NCI-H1105 (cell line): ENCODE results near the gene OPCML.

ENCODE experiments used
- DNase-seq: peaks from one replicate; lab custom pipeline; 2025; lab: John Stamatoyannopoulos, UW

Gene OPCML

DNA sequence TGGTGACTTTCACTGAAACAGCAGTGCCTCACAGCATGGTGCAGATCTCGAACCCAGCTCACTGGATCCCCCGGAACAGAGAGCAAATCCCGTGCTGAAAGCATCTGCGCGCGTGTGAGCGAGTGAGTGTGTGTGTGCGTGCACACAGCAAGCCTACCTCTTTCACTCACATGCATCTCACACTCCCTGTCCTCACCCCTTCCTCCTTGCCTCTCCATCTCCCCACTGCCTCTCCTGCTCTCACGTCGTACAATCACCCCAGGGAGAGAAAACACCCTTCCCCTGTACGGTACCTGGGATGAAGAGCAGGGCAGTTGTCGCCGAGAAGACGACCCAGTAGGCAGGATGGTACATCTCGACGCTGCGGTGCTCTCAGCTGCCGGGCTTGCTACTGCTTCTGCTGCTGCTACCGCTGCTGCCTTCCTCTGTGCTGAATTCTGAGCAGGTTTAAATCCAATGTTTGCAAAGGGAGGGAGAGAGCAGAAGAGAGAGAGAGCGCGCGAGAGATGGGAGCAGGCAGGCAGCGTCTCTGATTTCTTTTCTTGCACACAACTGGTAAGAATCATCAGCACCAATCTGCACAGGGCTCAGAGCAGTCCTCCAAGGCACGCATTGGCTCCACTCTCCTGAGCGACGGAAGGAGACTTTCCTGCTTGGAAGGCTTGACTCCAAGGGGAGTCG lies at the start of gene OPCML:
Gene OPCML, minus strand, starts transcription at position 531 of the 681 bp plus-strand sequence.
- no peak for DNase-seq

DNA sequence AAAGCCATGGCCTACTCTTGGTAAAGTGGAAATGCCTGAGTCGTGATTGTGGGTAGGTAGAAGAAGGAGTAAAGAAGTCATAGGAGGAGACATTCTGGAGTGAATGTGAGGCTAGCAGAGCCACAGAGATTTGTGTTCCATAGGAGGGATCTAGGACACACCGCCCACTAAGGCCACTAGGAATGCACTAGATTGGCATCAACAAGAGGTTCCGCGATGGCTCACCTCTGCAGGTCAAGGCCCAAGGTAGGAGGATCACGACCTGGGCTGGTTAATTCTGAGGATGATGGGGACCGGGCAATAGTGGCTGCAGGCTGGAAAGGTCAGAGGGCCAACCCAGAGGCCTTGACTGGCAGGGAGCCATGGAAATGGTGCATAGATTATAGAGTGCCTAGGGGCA lies 48.8 kb upstream of the OPCML start:
- DNase-seq, result no peak

DNA sequence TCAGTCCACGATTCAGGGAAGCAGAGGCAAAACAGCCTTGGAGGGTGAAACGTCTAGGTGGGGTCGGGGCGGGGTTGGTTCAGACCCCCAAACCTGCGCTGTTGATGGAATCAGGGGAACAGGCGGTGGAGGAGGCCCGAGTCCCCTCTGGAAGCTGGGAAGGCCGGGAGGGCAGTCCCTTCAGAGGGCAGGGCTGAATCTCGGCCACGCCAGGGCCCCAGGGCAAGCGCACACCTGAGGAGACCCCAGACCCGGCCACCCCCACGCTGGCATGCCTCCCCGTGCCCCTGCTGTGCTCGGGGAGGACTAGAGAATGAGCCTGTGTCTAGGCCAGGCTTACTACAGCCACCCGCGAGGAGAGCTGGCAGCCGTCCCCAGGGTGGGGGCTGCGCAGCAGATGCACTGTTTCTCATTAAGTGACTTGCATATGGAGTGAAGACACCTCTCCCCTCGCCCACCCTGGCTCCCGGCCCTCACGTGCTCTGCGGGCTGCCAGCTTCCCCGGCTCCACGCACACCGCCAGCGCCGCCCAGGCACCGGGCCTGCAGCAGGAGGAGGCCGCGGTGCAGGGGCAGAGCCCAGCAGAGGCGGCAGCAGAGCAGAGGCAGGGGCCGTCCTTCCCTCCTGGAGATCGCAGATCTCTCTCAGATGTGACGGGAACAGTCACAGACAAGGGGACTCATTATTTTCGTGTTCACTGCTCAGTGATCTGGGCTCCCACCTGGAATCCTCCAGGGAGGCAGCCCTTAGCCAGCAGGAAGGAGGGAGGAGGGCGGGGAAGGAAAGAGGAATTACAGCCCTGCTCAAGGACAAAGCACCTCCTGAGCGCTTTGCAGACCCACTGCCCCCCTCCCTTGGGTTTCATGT lies 47.1 kb upstream of the OPCML start:
- no peak for DNase-seq

DNA sequence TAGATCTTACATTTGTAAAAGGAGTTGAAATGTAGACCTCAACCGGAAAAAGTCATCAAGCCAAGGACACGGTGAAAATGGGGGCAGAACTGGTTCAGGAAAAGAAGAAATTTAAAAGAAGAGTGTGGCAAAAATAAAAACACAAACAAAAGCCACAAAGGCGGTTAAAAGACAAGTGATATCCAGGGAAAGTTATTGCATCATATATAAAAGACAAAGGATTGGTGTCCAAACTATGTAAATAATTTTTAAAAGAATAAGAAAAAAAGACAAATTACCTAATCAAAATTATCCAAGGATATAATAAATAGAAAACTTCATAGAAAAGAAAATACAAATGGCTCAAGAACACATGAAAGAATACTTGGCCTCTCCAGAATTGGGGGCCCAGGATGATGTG lies 45.1 kb upstream of the OPCML start:
- DNase-seq, result no peak

DNA sequence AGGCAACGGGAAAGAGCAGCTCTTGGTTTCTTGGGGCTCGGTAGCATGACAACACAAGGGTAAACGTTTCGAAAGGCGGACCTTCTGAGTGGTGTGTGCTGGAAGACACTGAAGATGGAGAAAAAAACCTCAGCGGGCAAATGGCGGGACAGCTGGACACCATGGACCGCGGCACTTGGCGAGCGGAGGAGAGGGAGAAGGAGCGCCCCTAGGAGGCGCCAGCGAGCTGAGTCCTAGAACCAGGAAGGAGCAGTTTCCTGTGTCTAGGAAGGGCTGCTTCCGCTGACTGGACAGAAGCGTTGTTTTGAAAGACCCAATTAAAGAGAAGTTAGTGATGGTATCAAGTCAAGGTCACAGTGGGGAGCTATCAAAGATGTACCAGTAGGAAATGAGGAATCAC lies 44.0 kb upstream of the OPCML start:
- DNase-seq, result no peak

DNA sequence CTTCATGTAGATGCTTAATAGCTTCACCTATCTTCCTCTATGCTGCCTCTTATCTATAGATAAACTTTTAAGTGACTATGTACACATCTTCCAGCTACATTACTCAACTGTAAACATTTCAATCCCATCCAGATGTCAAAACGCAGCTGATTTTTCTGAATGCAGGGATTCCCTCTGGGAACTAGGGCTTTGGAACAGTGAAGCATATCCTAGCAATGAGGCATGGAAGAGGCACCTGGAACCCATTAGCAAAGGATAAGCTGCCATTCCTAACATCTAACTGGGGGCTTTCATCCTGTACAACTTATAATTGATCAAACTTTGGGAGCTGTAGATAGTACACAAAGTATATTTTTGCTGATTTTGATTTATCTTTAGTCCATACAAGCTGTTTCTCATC lies 40.8 kb upstream of the OPCML start:
- DNase-seq, result no peak

DNA sequence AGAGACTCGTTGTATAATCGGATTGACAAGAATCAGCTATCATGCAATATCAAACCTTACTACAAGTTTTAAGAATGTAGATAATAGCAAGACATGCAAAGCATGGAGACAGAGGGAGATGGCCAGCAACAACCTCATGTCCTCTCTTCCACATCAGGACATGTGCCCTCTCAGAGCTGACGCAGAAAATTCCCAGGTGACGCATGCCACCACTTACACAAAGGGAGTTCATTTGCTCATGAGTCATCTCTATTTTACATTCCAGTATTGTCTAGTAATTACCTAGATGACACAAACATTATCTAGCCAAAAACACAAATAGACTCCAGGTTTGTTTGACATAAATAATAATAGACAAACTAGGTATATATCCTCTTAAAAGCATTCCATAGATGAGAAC lies 38.1 kb upstream of the OPCML start:
- no peak for DNase-seq

DNA sequence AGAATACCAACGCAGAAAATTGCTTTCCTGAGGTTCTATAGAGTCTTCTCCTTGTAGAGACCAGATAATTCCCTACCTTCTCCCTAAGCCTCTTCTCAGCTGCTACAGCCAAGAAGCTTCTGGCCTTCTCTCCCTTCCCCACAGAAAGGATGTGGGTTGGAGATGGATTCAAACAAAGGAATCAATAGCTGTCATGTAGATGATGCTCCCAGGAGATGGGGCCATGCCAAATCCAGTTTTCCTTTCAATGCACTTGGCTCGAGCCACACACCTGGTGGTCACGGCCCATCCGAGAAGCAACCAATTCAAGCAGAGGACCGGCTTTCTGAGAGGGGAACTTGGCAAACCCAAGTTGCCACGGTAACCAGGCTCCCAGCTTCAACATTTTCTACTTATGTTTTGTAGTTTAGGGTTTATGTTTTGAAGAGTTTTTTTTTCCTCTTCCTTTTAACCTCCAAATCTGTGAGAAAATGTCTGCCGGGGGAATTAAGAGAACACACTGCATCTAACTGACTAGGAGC lies 31.3 kb upstream of the OPCML start:
- no peak for DNase-seq

DNA sequence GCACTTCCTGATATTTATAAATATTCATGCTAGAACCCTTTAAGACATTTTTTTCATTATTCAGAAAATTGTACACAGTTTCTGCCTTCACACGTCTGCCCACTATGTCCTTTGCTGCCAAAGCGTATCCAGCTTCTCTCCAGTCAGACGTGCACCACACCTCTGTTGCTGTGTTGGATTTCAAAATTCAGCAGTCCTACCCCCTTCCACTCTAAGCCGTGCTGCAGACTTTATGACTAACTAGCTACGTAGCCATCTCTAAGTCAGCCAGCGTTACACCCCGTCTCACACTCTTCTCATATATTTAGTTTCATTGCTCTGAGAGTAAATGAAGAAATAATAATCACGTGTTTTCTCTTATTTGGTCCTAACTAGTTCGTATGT lies 28.2 kb upstream of the OPCML start:
- no peak for DNase-seq

DNA sequence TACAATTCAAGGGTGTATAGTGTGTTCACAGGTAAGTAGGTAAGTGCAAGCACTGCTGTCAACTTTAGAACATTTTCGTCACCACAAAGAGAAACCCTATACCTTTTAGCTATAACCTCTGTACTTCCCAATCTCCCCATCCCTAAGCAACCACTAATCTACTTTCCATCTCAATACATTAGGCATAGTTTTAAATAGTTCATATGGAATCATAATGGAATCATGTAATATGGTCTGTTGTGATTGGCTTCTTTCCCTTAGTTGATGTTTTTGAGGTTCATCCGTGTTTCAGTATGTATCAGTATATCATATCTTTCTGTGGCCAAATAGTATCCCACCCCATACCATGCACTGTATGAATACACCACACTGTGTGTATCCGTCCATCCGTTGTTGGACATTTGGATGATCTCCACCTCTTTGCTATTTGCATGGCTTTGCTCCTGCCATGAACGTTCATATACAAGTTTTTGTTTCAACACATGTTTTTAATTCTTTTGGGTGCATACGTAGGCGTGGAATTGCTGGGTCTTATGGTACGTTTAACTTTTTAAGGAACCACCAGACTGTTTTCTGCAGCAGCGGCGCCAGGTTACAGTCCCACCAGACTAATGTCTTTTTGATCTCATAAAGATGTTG lies 27.7 kb upstream of the OPCML start:
- no peak for DNase-seq

DNA sequence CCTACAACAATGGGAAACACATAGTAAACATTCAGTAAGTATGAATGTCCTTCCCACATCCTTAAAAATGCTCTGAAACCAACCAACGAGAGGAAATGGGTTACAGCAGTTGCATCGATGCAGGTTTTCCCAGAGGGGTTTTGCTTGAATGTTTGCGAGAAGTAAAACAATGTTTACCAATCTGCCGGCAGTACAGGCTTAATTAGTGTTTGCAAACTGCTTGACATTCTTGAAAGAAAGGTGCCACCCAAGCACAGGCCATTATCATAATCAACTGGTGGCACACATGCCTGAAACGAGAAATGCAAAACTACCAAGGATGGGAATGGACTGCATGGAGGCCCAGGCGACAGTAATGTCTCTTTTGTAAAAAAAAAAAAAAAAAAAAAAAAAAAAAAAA lies 27.1 kb upstream of the OPCML start:
- no peak for DNase-seq

DNA sequence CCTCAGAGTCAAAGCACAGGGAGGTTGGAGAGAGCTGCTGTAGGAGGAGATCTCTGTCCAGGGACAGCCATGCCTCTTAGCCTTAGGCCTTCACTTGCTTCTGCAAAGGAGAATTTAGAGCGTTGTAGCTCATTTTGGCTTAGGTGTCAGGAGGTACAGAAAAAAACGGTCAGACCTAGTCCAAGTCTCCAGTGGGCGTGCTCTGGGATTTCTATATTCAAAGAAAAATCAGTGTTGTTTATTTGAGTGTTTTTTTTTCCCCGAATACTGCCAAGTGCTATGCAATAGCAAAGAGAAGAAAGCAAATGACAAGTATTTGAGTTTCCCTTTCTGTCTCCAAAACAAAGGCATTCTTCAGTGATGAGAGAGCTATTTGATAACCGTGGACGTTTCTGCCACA lies 22.7 kb upstream of the OPCML start:
- no peak for DNase-seq

DNA sequence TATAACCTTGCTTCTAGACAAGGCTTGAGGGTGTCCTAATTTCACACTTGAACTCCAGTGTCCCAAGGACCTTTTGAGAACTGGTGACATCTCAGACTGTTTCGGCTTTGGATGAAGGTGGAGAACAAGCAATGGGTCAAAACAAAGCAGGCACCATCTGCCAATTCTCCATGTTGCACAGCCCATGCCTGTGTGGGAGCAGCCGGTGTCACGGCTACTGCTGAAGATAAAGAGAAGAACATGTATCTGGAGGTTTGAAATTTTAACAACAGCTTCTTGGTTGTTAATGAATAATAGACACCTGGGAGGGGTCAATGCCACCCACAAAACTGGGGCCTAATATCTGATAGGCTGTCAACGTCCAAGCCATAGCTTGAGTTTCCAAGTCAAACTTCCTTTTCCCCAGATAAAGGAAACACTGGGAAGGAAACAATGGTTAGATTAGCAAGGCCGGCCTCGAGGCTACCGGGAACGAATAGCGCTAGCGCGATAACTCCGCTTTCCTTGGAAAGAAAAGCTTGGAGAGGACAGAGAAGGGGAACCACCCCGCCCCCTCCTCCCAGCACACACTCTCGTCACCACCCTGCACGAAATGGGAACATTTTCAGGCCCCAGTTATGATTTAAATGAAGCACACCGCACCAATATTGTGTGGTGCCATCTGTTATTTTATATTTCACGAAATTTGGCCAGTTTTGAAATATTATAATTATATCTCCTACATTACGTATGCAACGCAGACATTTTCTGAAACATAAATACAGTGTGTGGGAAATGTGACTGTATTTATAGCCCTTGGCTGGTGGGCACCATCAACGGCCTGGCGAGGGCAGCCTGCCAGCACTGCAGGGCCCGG lies 21.8 kb upstream of the OPCML start:
- no peak for DNase-seq

DNA sequence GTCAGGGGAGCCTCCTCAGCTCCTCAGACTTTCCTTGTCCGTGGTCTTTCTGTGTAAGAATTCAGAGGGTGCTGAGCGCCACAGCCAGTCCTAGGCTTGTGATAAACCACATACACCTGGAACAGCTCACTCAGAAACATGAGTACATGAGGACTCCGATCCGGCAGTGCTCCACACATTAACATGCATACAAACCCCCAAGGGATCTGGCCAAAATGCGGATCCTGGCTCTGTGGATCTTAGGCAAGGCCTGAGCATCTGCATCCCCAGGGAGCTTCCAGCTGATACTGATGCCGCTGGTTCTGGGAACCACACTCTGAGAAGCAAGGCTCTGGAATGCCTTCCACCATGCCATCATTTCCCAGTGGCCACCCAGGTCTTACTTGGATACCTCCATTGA lies 20.6 kb upstream of the OPCML start:
- no peak for DNase-seq

DNA sequence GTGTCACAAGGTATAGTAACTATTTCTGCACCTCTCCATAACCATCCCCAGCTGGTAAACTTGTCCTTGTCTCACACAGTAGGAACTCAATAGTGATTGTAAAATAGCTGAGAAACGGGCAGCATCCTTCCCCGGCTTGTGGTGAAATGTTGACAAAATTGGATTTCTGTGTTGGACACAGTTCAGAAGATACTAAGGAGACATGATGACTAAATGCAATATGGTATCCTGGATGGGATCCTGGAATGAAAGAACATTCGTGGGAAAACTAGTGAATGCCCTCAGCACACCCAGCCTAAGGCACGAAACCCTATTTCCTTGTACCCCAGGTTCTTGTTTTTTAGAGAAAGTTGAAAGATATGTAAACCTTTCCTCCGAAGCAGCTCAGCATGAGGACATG lies 18.8 kb upstream of the OPCML start:
- DNase-seq, result no peak

DNA sequence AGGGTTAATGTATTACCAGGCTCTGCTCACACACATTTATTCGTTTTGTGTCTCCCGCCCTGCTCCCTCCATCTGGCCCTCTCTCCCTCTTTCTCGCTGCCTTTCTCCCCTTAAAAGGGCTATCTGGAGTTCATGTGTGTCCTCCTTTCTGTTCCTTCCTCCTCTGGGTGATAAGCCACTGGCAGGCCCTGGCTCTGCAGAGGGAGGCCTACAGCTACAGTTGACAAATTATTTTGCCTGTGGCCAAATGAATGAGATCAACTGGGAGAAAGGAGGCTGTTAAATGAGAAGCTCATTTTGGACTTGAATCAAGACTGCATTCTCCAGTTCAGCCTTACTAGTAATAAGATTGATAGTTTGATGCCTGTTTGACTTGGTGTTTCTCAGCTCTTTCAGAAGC lies 17.5 kb upstream of the OPCML start:
- DNase-seq, result no peak

DNA sequence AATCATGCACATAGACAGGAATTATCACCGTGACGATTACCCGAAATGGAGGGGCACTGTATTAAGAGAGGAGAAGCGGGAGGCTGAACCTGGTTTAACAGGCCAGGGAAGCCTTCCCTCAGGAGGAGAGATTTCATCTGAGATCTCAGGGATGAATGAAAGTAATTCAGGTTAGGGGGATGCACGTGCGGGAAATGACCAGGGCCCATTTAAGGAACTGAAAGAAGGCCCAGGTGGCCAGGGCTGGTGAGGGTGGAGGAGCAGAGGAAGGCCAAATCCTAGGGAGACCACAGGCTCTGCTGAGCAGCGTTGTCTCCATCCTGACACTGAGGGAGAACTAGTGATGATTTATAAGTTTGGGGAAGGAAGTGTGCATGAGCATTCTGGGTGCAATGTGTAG lies 16.3 kb upstream of the OPCML start:
- DNase-seq, result no peak

DNA sequence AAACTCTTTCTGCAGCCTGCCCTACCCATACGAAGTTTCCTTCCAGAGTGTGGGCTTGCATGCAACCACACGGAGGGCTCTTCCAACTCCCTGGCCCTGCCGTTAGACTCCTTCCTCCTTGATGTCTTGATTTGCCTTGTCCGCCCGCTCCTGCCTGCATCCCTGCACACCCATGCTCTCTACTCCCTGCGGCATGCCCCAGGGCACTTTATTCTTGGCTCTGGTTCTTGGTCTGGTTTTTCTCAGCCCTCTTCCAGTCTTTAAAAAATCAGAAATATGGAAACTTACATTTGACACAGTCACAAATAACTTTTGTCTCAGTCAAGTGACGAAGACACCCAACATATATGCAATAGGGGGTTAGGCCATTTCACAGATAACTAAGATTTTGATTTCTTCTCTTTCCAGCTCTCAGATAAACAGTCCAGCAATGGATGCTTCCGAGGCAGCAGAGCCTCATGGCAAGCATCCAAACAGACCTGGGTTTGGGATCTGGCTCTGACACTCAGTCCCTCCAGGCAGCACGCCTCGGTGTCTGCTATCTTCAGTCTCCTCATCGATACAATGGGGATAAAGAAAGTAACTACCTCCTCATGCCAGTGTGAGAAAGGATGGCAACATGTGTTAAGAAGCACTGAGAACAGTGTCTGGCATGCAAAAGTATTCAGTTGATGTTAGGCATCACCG lies 15.7 kb upstream of the OPCML start:
- DNase-seq, result no peak

DNA sequence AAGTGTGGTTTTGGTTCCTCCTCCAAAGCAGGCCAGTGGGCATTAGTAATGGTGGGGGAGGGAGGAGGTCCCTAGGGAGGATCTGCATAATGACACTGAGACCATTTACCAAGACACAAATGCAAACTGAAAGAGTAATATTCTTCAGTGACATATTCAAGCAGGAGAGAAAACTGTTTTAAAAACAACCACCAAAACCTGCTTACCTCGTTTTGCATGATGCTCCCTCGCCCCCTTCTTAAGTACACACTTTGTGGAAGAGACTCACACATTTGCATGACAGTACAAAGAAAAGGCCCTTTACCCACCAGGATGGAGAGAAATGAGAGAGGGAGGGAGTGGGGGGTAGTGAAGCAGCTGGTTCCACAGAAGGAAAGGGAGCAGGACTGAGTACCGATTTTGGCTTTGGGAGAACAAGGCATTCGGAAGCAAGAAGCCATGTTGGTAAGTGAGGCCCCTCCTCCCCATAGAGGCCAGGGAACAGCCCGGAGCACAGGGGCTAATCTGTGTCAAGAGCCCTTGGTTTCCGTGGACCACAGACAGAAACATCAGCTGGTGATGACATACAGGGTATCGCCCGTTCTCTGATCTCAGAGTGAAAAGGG lies 13.0 kb upstream of the OPCML start:
- no peak for DNase-seq

DNA sequence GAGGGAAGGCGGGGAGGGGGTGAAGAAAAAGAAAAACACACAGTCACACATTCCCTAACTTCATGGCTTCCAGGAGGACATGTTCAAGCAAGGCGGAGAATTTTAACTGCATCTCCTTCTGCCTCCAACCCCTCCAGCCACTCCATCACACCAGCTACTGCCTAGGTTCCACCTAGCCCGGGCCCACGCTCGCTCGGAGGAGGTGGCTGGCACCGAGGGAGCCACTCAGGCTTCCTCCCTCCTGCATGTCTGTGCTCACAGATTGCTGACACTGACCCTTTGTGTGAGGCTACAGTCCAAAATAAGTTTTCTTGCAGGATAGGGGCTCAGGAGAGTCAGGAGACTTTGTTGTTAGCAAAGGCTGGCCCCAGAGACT lies 9.4 kb upstream of the OPCML start:
- no peak for DNase-seq
